Measurements from ENCODE around the gene SLC6A11.

SLC6A11 gene

DNA sequence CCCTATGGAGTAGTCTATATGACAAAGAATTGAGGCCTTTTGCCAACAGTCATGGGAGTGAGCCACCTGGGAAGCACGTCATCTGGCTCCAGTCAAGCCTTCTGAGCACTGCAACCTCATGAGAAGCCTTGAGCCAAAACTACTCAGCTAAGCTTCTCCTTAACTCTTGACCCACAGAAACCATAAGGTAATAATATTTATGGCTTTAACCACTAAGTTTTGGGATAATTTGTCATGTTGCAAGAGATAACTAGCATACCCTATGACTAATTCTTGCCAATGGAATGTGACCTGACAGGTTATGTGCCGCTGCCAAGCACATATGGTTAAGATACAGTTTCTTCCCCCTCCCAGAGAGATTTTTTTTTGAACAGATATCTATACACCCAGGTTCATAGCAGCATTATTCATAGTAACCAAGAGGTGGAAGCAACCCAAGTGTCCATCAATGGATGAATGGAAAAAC lies 11.8 kb upstream of the SLC6A11 start:
- Histone ChIP-seq H3K27me3 (ENCODE audit: control insufficient read depth, insufficient read depth, low read length) (peaks cover 3% of the 10 kb centered on the region), H3K9me3 (ENCODE audit: control insufficient read depth, insufficient read depth, low read length) (no peaks in the 10 kb centered on the region), H3K36me3 (ENCODE audit: control insufficient read depth, insufficient read depth, low read length) (no peaks in the 10 kb centered on the region), H3K9ac (ENCODE audit: low read depth, low read length) (no peak overlapping the region), H3K4me3 (ENCODE audit: low read depth, low read length) (no peak overlapping the region), H3K4me1 (ENCODE audit: control insufficient read depth, insufficient read depth, low read length) (no peaks in the 10 kb centered on the region)

GRCh38 chr3:10806006-10806405 lies 10.0 kb upstream of the SLC6A11 start:
- Histone ChIP-seq H3K9ac (ENCODE audit: low read depth, low read length) (no peak overlapping the region), H3K9me3 (ENCODE audit: control insufficient read depth, insufficient read depth, low read length) (no peaks in the 10 kb centered on the region), H3K36me3 (ENCODE audit: control insufficient read depth, insufficient read depth, low read length) (no peaks in the 10 kb centered on the region), H3K4me3 (ENCODE audit: low read depth, low read length) (no peak overlapping the region), H3K4me1 (ENCODE audit: control insufficient read depth, insufficient read depth, low read length) (no peaks in the 10 kb centered on the region), H3K27me3 (ENCODE audit: control insufficient read depth, insufficient read depth, low read length) (peaks cover 3% of the 10 kb centered on the region)

DNA sequence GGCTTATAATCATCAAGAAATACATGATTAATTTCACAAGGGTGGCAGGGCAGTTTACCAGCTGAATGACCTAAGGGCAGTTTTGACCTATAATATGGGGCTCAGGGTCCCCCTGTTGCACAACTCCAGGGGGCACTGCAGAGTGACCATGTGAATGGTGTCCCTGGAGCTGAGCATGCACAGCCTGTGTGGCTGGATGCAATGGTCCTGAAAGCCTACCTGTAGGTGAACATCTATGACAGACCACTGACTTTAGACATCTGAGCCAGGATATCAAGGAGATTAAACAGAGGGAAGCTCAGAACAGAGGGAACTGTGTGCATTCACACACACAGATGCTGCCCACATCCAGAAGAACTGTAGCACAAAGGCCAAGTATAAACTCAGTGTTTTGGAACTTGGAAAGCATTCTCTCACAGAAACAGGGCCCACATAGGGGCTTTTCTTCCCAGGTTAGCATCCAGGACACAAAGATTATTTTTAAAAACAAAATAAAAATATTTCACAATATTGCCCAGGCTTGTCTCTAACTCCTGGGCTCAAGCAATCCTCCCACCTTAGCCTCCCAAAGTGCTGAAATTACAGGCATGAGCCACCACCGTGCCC lies 7.8 kb upstream of the SLC6A11 start:
- Histone ChIP-seq H3K36me3 (ENCODE audit: control insufficient read depth, insufficient read depth, low read length) (no peaks in the 10 kb centered on the region), H3K4me1 (ENCODE audit: control insufficient read depth, insufficient read depth, low read length) (no peaks in the 10 kb centered on the region), H3K27me3 (ENCODE audit: control insufficient read depth, insufficient read depth, low read length) (peaks cover 3% of the 10 kb centered on the region), H3K9ac (ENCODE audit: low read depth, low read length) (no peak overlapping the region), H3K4me3 (ENCODE audit: low read depth, low read length) (no peak overlapping the region), H3K9me3 (ENCODE audit: control insufficient read depth, insufficient read depth, low read length) (no peaks in the 10 kb centered on the region)

- no peaks in the 10 kb centered on the region for H3K4me1 ChIP-seq (ENCODE audit: control insufficient read depth, insufficient read depth, low read length)
- H3K27me3 ChIP-seq (ENCODE audit: control insufficient read depth, insufficient read depth, low read length), result peaks cover 3% of the 10 kb centered on the region
- no peak overlapping the region for H3K9ac ChIP-seq (ENCODE audit: low read depth, low read length)
- no peak overlapping the region for H3K4me3 ChIP-seq (ENCODE audit: low read depth, low read length)
- H3K9me3 ChIP-seq (ENCODE audit: control insufficient read depth, insufficient read depth, low read length), result no peaks in the 10 kb centered on the region
- H3K36me3 ChIP-seq (ENCODE audit: control insufficient read depth, insufficient read depth, low read length), result no peaks in the 10 kb centered on the region
Observed at GRCh38 chr3:10808974-10809373, 7.1 kb upstream of the SLC6A11 start.

GRCh38 chr3:10810376-10810775 lies 5.7 kb upstream of the SLC6A11 start:
- H3K9ac ChIP-seq (ENCODE audit: low read depth, low read length), result no peak overlapping the region
- no peaks in the 10 kb centered on the region for H3K9me3 ChIP-seq (ENCODE audit: control insufficient read depth, insufficient read depth, low read length)
- H3K4me1 ChIP-seq (ENCODE audit: control insufficient read depth, insufficient read depth, low read length), result no peaks in the 10 kb centered on the region
- no peak overlapping the region for H3K4me3 ChIP-seq (ENCODE audit: low read depth, low read length)
- no peaks in the 10 kb centered on the region for H3K36me3 ChIP-seq (ENCODE audit: control insufficient read depth, insufficient read depth, low read length)
- peaks cover 16% of the 10 kb centered on the region for H3K27me3 ChIP-seq (ENCODE audit: control insufficient read depth, insufficient read depth, low read length)

DNA sequence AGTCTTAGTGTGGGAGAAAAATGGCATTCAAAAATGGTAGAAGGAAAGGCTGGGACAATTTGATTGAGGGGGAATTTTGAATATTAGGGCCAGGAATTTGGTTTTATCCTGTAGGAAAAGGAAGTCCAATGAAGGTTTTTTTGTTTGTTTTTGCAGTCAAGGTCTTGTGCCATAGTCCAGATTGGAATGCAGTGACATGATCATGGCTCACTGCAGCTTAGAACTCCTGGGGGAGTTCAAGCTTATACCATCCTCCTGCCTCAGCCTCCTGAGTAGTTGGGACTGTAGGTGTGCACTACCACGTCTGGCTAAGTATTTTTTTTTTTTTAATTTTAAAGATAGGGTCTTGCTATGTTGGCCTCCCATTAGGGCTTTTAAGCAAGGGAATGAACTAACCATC lies 2.6 kb upstream of the SLC6A11 start:
- H3K36me3 ChIP-seq (ENCODE audit: control insufficient read depth, insufficient read depth, low read length), result no peaks in the 10 kb centered on the region
- no peaks in the 10 kb centered on the region for H3K4me1 ChIP-seq (ENCODE audit: control insufficient read depth, insufficient read depth, low read length)
- no peaks in the 10 kb centered on the region for H3K9me3 ChIP-seq (ENCODE audit: control insufficient read depth, insufficient read depth, low read length)
- peaks cover 41% of the 10 kb centered on the region for H3K27me3 ChIP-seq (ENCODE audit: control insufficient read depth, insufficient read depth, low read length)
- H3K4me3 ChIP-seq (ENCODE audit: low read depth, low read length), result no peak overlapping the region
- H3K9ac ChIP-seq (ENCODE audit: low read depth, low read length), result no peak overlapping the region

DNA sequence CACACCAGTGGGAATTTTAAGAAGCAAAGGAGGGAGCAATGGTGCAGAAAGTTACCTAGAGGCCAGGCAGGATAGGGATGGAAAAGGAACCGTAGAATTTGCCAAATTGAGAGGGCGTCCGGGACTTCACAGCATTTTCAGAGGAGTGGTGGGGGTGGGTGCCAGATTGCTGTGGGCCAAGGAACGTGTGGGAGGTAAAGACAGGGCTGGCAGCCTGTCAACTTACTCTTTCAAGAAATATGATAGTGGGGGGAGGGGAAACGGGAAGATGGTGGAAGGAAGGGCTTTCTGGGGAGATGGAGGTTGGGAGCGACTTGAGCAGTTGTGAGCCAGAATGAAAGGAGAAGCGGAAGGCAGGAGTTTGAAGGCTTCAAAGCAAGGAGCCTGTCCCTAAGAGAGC lies 1.4 kb upstream of the SLC6A11 start:
- H3K9me3 ChIP-seq (ENCODE audit: control insufficient read depth, insufficient read depth, low read length), result no peaks in the 10 kb centered on the region
- H3K36me3 ChIP-seq (ENCODE audit: control insufficient read depth, insufficient read depth, low read length), result no peaks in the 10 kb centered on the region
- H3K27me3 ChIP-seq (ENCODE audit: control insufficient read depth, insufficient read depth, low read length), result peaks cover 43% of the 10 kb centered on the region
- H3K4me3 ChIP-seq (ENCODE audit: low read depth, low read length), result no peak overlapping the region
- no peak overlapping the region for H3K9ac ChIP-seq (ENCODE audit: low read depth, low read length)
- H3K4me1 ChIP-seq (ENCODE audit: control insufficient read depth, insufficient read depth, low read length), result no peaks in the 10 kb centered on the region

- no peaks in the 10 kb centered on the region for H3K36me3 ChIP-seq (ENCODE audit: control insufficient read depth, insufficient read depth, low read length)
- H3K4me3 ChIP-seq (ENCODE audit: low read depth, low read length), result peak overlapping the region; percentile 43
- no peaks in the 10 kb centered on the region for H3K4me1 ChIP-seq (ENCODE audit: control insufficient read depth, insufficient read depth, low read length)
- peaks cover 45% of the 10 kb centered on the region for H3K27me3 ChIP-seq (ENCODE audit: control insufficient read depth, insufficient read depth, low read length)
- H3K9me3 ChIP-seq (ENCODE audit: control insufficient read depth, insufficient read depth, low read length), result no peaks in the 10 kb centered on the region
- no peak overlapping the region for H3K9ac ChIP-seq (ENCODE audit: low read depth, low read length)
Observed at GRCh38 chr3:10815487-10815886, 541 bp upstream of the SLC6A11 start.

- H3K36me3 ChIP-seq (ENCODE audit: control insufficient read depth, insufficient read depth, low read length), result no peaks in the 10 kb centered on the region
- H3K9me3 ChIP-seq (ENCODE audit: control insufficient read depth, insufficient read depth, low read length), result no peaks in the 10 kb centered on the region
- no peaks in the 10 kb centered on the region for H3K4me1 ChIP-seq (ENCODE audit: control insufficient read depth, insufficient read depth, low read length)
- peaks cover 45% of the 10 kb centered on the region for H3K27me3 ChIP-seq (ENCODE audit: control insufficient read depth, insufficient read depth, low read length)
- H3K4me3 ChIP-seq (ENCODE audit: low read depth, low read length), result peak overlapping the region; percentile 43
- no peak overlapping the region for H3K9ac ChIP-seq (ENCODE audit: low read depth, low read length)
Observed at GRCh38 chr3:10816863-10817253, 830 bp downstream of the SLC6A11 start.

GRCh38 chr3:10817506-10817905 lies 1.5 kb downstream of the SLC6A11 start:
- no peaks in the 10 kb centered on the region for H3K9me3 ChIP-seq (ENCODE audit: control insufficient read depth, insufficient read depth, low read length)
- no peak overlapping the region for H3K4me3 ChIP-seq (ENCODE audit: low read depth, low read length)
- no peaks in the 10 kb centered on the region for H3K36me3 ChIP-seq (ENCODE audit: control insufficient read depth, insufficient read depth, low read length)
- peaks cover 45% of the 10 kb centered on the region for H3K27me3 ChIP-seq (ENCODE audit: control insufficient read depth, insufficient read depth, low read length)
- no peaks in the 10 kb centered on the region for H3K4me1 ChIP-seq (ENCODE audit: control insufficient read depth, insufficient read depth, low read length)
- H3K9ac ChIP-seq (ENCODE audit: low read depth, low read length), result no peak overlapping the region

GRCh38 chr3:10822055-10822454 lies 6.0 kb downstream of the SLC6A11 start:
- Histone ChIP-seq H3K4me3 (ENCODE audit: low read depth, low read length) (no peak overlapping the region), H3K36me3 (ENCODE audit: control insufficient read depth, insufficient read depth, low read length) (no peaks in the 10 kb centered on the region), H3K9me3 (ENCODE audit: control insufficient read depth, insufficient read depth, low read length) (no peaks in the 10 kb centered on the region), H3K27me3 (ENCODE audit: control insufficient read depth, insufficient read depth, low read length) (peaks cover 18% of the 10 kb centered on the region), H3K9ac (ENCODE audit: low read depth, low read length) (no peak overlapping the region), H3K4me1 (ENCODE audit: control insufficient read depth, insufficient read depth, low read length) (no peaks in the 10 kb centered on the region)

DNA sequence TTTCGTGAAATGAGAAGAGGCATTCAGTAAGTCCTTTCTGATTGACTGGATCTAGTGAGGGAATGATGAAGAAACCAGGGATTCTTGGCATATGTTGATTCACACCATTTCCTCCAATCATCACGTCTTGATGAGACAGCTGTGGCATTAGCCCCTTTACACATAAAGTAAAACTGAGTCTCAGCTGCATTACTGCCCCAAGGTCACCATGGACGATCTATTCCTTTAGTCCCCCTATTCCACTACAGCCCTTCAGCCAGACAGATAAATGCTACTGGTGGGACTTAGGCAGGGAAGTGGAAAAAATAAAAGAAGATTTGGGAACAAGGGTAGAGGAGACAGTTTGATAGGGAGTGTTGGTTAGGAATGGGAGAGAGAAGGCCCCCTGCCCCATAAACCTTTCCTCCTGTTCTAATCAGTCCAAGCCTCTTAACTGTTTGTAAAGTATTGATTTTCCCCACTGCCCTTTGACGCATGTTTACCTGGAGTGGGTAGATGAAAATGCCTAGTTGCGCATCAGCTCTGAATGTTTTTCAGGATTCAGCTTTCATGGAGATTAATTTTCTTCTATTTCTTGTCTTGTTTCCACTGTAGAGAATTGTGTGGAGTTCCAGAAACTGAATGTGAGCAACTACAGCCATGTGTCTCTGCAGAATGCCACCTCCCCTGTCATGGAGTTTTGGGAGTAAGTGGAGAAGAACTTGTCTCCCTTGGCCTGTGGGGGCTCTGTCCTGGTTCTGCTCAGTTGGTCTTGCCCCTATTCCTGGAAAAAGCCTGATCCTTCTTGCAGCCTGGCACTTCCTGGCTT lies 6.9 kb downstream of the SLC6A11 start:
- H3K9ac ChIP-seq (ENCODE audit: low read depth, low read length), result no peak overlapping the region
- H3K4me1 ChIP-seq (ENCODE audit: control insufficient read depth, insufficient read depth, low read length), result no peaks in the 10 kb centered on the region
- H3K36me3 ChIP-seq (ENCODE audit: control insufficient read depth, insufficient read depth, low read length), result no peaks in the 10 kb centered on the region
- peaks cover 9% of the 10 kb centered on the region for H3K27me3 ChIP-seq (ENCODE audit: control insufficient read depth, insufficient read depth, low read length)
- H3K9me3 ChIP-seq (ENCODE audit: control insufficient read depth, insufficient read depth, low read length), result no peaks in the 10 kb centered on the region
- no peak overlapping the region for H3K4me3 ChIP-seq (ENCODE audit: low read depth, low read length)

Measured in iPS-15b (cell line).